HG03280 (cell line): ENCODE data around the gene TMEM237.

Experiments
- ATAC-seq: cut with Tn5 transposase; IDR thresholded peaks from one replicate; pipeline ENCODE4 v1.9.1; 2021; ENCODE audit warnings: mild to moderate bottlenecking, moderate library complexity; ENCODE audit not compliant: unreplicated experiment

TMEM237 gene

DNA sequence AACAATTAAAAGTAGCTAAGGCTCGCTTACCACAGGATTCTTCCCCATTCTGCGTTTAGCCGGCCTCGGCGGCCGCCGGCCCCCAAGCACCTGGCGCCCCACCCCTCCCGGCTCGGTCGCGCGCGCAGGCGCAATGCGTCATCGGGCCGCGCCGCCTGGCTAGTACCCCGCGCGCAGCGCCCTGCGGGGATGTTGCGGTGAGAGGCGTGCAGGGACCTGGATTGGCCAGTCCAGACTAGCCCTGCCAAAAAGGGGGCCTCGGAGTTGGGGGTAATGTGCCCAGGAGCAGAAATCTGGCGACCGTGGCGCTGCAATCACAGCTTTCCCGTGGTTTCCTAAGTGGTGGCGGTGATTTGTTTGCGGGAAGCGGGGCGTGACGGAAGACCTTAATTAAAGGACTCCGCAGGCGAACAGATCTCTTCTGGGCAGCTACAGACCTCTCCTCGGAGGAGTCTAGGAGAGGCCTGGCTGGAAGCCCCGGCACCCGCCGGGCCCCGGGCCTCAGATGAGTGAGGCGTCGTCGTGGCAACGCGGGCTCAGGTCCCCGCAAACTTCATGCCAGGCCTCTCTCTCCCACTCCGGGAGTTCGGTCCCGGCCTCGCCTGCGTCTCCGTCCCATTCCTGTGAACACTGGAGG, 606 bp downstream of the TMEM237 start:
- ATAC-seq = peak; percentile 86

DNA sequence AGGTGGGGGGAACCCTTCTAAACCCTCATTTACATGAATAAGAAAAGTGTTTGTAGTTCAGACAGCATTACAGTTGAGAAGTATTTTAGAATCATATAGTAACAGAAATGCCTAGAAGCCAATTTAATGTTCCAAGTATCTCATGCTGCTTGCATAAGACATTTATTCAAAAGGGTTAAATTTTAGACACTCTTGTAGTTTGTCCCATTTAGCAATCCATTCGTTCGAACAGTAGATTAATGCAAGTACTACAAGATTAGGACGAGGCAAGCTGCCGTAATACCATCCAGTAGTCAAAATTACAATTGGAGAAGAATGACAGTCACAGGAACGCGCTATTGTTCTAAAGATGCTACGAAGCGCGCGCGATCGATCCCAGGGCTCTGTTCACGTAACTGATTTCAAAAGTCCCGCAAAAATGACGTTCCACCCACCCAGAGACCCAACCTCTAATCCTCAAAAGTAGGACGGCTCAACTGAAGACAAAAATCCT, 1.2 kb downstream of the TMEM237 start:
- peak; percentile 51 for ATAC-seq

DNA sequence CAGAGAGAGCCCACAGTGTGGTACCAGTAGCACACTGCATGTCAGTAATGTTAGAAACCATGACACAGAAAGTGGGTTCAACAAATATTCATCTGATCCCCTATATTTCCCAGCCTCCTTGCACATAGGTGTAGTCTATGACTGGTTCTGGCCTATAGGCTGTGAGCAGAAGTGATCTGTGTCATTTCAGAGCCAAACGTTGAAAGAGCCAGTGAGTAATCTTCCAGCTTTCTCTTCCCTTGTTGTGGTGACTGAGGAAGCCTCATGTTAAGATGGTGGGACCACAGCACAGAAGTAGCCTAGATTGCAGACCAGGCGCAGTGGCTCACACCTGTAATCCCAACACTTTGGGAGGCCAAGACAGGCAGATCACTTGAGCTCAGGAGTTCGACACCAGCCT, 4.1 kb downstream of the TMEM237 start:
- no peak for ATAC-seq

- no peak for ATAC-seq
These were observed 5.0 kb downstream of the TMEM237 start for GRCh38 chr2:201638326-201638725.

GRCh38 chr2:201633661-201634249, 9.5 kb downstream of the TMEM237 start:
- ATAC-seq = no peak

DNA sequence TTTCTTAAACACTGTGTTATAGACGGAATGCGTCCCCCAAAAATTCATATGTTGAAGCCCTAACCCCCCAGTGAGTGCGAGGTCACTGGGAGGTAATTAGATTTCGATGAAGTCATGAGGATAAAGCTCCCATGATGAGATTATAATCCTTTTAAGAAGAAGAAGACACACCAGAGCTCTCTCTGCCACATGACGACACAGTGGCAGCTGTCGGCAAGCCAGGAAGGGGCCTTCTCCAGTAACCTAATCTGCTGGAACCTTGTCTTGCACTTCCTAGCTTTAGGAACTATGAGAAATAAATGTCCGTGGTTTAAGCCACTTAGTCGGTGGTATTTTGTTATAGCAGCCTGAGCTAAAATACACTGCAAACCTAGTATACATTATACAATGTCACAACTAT, 12.3 kb downstream of the TMEM237 start:
- no peak for ATAC-seq

DNA sequence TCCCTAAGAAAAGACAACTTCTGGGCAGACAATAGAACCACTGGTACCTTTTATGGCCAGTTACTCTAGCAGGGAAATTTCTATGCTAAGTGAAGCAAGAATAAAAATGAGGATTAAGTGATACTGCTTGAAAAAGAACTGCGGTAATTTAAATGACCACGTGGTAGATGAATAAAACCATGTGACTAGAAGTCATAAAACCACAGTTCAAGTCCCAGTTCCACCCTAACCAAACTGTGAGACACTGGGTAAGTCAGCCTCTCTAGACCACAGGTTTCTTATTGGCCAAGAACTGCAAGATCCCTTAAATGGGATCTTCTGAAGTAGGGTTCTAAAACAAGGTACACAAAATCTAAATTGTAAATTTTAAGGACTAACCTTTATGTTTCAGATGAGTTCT, 12.7 kb downstream of the TMEM237 start:
- no peak for ATAC-seq

DNA sequence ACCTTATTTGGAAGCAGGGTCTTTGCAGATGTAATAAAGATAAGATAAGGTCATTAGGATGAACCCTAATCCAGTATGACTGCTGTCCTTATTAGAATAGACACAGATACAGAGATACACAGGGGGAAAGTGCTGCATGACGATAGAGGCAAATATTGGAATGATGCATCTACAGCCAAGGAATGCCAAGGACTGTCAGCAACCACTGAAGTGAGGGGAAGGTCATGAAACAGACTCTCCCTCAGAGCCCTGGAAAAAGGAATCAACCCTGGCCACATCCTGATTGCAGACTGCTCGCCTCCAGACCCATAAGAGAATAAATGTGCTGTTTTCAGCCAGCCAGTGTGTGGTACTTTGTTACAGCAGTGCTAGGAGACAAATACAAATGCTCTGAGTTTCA, 14.8 kb downstream of the TMEM237 start:
- no peak for ATAC-seq

DNA sequence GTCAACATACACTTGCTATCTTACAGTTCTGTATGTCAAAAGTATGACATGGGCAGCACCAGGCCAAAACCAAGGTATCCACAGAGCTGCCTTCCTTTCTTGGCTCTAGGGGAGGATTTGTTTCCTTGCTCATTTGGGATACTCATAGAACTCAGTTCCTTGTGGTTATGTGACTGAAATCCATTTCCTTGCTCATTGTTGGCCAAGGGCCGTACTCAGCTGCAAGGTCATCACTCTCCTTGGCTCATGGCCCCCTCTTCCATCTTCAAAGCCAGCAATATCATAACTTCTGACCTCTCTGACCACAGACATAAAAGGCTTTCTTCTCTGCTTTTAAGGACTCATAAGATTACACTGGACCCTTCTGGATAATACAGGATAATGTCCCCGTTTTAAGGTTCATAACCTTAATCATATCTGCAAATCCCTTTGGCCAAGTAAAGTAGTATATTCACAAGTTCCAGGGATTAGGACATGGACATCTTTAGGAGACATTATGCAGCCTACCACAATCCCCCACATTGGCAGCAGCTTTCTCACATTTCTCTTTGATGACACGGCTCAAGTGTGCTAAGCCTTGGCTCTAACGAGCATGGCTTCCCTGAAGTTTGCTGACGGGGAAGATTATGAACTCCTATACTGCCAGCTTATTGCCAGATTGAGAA, 20.9 kb downstream of the TMEM237 start:
- ATAC-seq = no peak

GRCh38 chr2:201621293-201621999, 21.9 kb downstream of the TMEM237 start:
- no peak for ATAC-seq

GRCh38 chr2:201618744-201619662, 24.3 kb downstream of the TMEM237 start:
- ATAC-seq = no peak

DNA sequence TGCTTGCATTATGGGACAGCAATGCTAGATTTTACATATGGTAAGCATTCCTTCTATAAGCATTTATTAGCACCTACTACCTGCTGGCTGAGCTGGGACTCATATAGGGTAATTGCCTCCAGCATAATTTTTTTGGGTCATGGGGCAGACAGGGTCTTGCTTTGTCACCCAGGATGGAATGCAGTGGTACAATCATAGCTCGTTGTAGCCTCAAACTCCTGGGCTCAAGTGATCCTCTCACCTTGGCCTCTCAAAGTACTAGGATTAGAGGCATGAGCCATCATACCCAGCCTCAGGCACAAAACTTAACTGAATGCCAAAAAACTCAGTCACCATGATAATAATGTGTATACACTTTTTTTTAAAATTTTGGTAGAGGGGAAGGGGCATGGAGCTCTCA, 35.3 kb downstream of the TMEM237 start:
- no peak for ATAC-seq

DNA sequence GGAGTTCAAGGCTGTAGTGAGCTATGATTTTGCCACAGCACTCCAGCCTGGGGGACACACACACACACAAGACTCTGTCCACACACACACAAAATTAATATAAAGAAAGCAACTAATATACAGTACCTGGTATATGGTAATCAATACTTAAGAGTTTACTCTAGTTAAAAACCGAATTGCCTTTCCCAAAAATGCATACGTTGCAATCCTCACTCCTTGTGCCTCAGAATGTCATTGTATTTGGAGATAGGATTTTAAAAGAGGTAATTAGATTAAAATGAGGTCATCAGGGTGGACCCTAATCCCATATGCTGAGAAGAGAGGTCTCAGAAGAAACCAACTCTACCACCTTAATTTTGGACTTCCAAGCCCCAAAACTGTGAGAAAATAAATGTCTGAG, 35.7 kb downstream of the TMEM237 start:
- ATAC-seq = no peak

- ATAC-seq = no peak
These were observed 42.4 kb downstream of the TMEM237 start for GRCh38 chr2:201600906-201601305.

GRCh38 chr2:201597397-201597796, 45.9 kb downstream of the TMEM237 start:
- no peak for ATAC-seq

DNA sequence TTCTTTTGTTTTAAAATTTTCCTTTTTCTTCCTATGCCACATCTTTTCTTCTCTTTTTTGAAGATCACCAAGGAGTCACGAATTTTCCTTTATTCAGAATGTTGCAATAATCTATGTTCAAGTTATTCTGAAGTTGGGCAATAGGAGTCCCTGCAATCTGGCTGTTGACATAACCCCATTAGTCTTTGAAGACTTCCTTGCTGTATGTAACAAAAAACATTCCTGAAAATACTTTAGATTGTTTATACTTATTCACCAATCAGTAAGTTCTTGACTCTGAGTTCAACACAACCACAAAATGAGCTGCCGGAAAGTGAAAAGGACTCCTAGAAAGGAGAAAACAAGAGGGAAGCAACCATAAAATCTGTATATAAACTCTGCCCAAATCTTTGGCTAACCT, 62.8 kb downstream of the TMEM237 start:
- ATAC-seq = no peak

DNA sequence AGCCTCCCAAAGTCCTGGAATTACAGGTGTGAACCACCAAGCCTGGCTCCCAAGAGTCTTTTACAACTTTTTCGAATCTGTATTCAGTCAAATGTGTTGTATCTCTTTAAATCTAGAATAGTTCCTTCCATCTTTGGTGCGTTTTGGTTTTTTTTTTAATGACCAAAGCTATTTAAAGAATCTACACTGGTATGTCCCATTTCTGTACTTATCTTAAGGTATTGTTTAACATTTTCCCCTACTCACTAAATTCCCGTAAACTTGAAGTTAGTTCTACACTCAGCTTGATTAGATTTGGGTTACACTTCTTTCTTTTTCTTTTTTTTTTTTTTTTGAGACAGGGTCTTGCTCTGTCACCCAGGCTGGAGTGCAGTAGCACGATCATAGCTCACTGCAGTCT, 63.8 kb downstream of the TMEM237 start:
- ATAC-seq = no peak

DNA sequence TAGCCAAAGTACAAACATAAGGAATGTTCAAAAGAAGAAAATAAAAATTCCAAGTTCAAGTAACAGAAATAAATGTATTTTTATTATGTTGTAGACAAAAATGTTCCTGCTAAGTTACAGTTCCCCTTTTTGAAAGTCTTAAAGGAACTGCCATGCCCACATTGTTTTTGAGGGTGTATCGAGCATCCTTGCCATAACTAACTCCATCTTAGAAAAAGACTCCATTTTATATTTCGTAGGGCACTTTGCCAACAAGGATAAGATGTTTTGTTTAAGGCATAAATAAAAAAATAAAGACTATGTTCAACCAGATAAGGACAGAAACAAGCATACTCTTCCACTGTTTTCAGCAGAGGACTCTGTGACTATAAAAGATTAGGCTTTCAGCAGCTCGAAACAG, 67.3 kb downstream of the TMEM237 start:
- ATAC-seq = no peak

- no peak for ATAC-seq
These were observed 68.5 kb downstream of the TMEM237 start for GRCh38 chr2:201574766-201575165.

GRCh38 chr2:201572846-201573508, 70.3 kb downstream of the TMEM237 start:
- no peak for ATAC-seq
